Measurements from ENCODE around the gene FERMT3.

Gene FERMT3

GRCh38 chr11:64186492-64187165 lies 19.9 kb upstream of the FERMT3 start:
- DNase-seq, result no peak

- DNase-seq, result no peak
These were observed 14.1 kb upstream of the FERMT3 start for GRCh38 chr11:64192434-64192833.

- DNase-seq, result no peak
These were observed 9.9 kb upstream of the FERMT3 start for GRCh38 chr11:64196626-64197025.

- DNase-seq, result no peak
These were observed 8.0 kb upstream of the FERMT3 start for GRCh38 chr11:64198511-64198910.

GRCh38 chr11:64201543-64201942 lies 5.0 kb upstream of the FERMT3 start:
- DNase-seq, result no peak

DNA sequence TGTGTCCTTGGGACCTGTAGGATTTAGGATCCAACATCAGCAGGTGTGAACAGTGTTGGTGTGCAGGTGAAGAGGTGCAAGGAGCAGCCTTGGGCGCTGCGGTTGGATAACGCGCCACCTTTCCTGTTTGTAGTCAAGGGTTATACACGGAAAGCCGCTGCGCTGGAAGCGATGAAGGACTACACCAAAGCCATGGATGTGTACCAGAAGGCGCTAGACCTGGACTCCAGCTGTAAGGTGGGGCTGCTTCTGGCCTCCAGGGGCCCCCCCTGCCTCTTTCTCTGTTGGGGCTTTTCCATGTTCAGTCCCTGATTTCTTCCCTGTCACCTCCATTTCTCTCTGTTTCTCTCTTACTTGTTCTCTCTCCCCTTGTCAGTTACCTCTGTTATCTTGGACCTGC lies 3.5 kb upstream of the FERMT3 start:
- no peak for DNase-seq

GRCh38 chr11:64203421-64204079 lies 3.0 kb upstream of the FERMT3 start:
- DNase-seq, result no peak

DNA sequence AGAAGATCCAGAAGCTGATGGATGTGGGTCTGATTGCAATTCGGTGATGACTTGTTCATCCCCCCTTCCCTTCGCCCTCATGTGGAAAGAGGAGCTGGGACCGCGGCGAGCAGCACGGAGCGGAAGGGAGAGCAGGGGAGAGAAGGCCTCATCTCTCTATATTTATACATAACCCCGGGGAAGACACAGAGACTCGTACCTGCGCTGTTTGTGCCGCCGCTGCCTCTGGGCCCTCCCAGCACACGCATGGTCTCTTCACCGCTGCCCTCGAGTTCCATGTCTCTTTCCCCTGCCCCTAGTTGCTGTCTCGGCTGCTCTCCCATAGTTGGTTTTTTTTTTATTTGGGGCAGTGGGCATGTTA lies 2.5 kb upstream of the FERMT3 start:
- DNase-seq, result no peak

- no peak for DNase-seq
These were observed 2.0 kb upstream of the FERMT3 start for GRCh38 chr11:64204464-64204989.

DNA sequence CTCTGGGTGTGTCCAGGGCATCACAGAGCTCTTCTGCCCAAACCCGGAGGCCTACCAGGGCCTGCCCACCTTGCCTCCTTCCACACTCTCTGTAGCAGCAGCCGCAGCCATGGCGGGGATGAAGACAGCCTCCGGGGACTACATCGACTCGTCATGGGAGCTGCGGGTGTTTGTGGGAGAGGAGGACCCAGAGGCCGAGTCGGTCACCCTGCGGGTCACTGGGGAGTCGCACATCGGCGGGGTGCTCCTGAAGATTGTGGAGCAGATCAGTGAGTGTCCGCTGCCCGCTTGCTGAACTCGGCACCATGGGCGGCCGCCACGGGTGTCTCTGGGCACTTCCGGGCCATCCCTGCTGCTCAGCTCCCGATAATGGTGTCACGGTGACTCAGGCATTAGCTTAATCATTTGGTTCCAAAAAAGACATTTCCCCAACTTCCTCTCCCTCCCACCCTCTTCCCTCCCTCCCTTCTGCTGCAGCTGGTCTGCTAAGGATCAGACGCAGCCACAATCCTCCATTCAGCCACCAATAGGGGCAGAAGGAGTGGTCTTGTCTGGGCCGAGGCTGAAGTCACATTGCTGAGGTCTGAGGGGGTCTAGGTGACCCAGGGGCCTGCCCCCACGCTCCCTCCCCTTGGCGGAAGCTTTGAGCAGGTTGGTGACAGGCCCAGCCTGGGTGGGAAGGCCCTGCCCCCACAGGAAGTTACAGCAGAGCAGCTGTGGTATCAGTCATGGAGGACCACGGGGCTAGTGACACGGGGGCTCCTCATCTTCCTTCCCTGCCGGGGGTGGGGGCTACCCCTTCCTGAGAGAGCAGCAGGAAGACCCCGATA lies 950 bp downstream of the FERMT3 start:
- DNase-seq, result no peak

DNA sequence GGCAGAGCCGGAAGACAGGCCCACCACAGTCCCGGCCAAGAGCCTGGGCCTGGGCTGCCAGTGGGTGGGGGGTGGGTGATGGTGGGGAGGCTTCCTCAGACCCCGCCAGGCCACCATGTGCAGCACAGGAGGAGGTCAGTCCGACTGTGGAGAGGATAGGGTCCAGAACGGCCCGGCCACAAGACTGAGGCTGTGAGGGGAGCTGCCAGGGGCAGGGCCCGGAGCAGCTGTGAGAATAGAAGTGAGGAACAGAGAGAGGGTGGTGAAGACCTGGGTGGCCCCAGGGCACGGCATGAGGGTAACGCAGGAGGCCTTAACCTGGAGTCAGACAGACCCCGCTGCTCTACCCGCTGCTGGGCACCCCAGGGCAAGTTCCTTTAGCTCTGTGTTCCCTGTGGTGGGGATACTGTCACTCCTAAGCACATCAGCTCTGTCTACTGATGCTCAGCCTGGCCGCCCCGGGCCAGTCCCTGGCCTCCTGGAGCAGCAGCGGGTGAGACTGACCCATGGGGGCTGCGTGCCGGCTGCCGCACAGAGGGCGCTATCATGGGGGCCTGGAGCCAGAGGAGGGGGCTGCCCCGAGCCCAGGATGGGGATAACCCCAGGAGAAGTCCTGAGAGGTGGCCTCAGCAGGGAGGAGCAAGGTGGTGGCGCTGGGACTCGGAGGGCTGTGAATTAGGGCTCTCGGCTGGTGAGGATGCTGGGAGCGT lies 1.7 kb downstream of the FERMT3 start:
- DNase-seq, result no peak

DNA sequence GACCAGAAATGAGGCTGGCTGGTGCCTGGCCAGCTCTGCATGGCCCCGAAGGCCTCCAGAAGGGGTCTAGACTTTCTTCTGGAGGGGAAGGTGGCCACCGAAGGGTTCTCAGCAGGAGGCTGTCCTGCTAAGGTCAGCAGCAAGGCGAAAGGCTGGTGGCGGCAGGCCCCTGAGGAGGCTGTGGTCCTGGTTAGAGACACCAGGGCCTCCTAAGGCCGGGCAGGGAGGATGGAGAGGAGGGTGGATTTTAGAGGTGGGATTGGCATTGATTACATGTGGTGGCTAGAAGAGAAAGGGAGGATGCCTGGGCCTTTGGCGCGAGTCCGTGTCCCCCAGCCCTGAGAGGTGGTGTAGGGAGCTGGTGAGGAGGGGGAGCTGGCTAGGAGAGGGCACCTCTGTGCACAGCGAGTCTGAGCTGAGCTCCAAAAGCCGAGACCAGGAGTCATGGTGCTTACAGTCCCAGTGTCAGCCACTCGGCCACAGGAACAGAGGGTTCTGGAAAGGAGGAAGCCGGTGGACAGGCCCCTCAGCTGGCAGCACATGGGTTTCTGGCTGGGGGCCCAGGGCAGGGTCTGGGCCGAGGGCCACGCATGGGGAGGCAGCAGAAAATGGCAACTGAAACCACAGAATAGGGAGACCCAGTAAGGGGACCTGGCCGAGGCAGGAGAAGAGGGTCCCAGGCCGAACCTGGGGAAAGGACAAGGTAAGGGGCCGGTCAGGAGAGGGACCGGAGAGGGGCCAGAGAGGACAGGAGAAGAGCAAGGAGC lies 2.5 kb downstream of the FERMT3 start:
- no peak for DNase-seq

- DNase-seq, result no peak
These were observed 3.0 kb downstream of the FERMT3 start for GRCh38 chr11:64209563-64209843.

DNA sequence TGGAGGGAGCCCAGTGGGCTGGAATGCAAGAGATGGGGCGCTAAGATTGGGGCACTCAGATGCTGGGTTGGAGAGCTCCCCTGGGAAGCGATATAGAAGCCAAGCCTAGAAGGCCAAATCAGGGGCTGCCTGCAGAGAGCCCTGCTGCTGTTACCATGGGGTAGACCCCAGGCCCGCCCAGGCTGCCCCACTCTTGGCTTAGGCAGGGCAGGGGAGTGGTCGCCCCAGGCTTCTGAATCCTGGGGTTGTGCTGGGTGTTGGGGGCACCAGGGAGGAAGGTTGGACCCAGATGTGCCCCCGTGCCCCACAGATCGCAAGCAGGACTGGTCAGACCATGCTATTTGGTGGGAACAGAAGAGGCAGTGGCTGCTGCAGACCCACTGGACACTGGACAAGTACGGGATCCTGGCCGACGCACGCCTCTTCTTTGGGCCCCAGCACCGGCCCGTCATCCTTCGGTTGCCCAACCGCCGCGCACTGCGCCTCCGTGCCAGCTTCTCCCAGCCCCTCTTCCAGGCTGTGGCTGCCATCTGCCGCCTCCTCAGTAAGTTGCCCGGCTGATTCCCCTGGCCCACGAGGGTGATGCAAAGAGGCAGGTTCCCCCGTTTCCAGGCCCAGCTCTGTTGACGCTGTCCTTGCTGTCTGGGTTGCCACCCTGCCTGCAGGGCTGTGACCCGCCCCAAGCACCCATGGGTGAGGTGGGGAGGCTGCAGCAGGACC lies 3.9 kb downstream of the FERMT3 start:
- DNase-seq, result no peak

GRCh38 chr11:64211181-64211872 lies 4.8 kb downstream of the FERMT3 start:
- no peak for DNase-seq

GRCh38 chr11:64216879-64217278 lies 10.4 kb downstream of the FERMT3 start:
- no peak for DNase-seq

- no peak for DNase-seq
These were observed 12.3 kb downstream of the FERMT3 start for GRCh38 chr11:64218628-64219353.

GRCh38 chr11:64219354-64219684 lies 12.8 kb downstream of the FERMT3 start:
- no peak for DNase-seq

GRCh38 chr11:64219755-64220154 lies 13.2 kb downstream of the FERMT3 start:
- DNase-seq, result no peak

DNA sequence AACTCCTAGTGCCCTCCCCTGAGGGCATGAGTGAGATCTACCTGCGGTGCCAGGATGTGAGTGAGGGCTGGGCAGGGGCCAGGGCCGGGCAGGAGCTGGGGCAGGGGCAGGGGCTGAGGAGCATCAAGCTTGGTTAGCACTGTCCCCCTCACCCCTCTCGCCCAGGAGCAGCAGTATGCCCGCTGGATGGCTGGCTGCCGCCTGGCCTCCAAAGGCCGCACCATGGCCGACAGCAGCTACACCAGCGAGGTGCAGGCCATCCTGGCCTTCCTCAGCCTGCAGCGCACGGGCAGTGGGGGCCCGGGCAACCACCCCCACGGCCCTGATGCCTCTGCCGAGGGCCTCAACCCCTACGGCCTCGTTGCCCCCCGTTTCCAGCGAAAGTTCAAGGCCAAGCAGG lies 13.8 kb downstream of the FERMT3 start:
- no peak for DNase-seq

GRCh38 chr11:64220798-64221197 lies 14.3 kb downstream of the FERMT3 start:
- no peak for DNase-seq
